Measurements from ENCODE around the gene KIF22. TPM values are rescaled to one million over a fixed set of nuclear protein-coding genes. Genes with fewer than 3 reads are reported as not detected.
A peak's percentile ranks its signal among the peaks of the same experiment; 100 is the strongest.

The KIF22 gene
- total RNA-seq, 1 experiment from 2014 or later = 155 TPM

DNA sequence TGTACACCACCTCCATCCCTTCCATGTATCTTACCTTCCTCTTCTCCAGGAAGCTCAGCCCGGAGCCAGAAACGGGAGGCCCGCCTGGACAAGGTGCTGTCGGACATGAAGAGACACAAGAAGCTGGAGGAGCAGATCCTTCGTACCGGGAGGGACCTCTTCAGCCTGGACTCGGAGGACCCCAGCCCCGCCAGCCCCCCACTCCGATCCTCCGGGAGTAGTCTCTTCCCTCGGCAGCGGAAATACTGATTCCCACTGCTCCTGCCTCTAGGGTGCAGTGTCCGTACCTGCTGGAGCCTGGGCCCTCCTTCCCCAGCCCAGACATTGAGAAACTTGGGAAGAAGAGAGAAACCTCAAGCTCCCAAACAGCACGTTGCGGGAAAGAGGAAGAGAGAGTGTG, 29.0 kb downstream of the KIF22 start:
- Histone ChIP-seq H3K9ac (ENCODE audit: low read length) (peak overlapping the region; percentile 67; the same call in 1 of the 2 replicates), H3K27ac (ENCODE audit: low read depth, low read length) (peak overlapping the region; percentile 98), H3K9me2 (ENCODE audit: insufficient read depth) (no peaks in the 10 kb centered on the region), H3K36me3 (ENCODE audit: control insufficient read depth in 1 of 2, insufficient read depth in 2 of 2, low read length in 2 of 2) (peaks cover 0 to 8% of the 10 kb centered on the region in 2 experiments; a peak in 2 of 4 replicates), H3K27me3 (ENCODE audit: insufficient read depth, low read length) (no peaks in the 10 kb centered on the region), H3K4me3 (replicated peaks in 1 of 2; ENCODE audit: low read depth in 1 of 2, low read length in 2 of 2) (peak overlapping the region; percentile 74 to 86), H2AFZ (ENCODE audit: low read depth, low read length, poor library complexity, severe bottlenecking) (no peak overlapping the region), H3K4me1 (ENCODE audit: control insufficient read depth in 1 of 2, insufficient read depth in 2 of 2, low read length in 2 of 2) (peaks cover 55 to 88% of the 10 kb centered on the region in 2 experiments), H4K20me1 (ENCODE audit: insufficient read depth) (no peaks in the 10 kb centered on the region; the same call in 1 of the 2 replicates), H3K4me2 (ENCODE audit: low read length) (peak overlapping the region; percentile 78), H3K79me2 (ENCODE audit: insufficient read depth, low read length) (peaks cover 75% of the 10 kb centered on the region), H3K9me3 (ENCODE audit: control insufficient read depth in 1 of 2, insufficient read depth in 1 of 2, low read depth in 1 of 2, low read length in 2 of 2) (no peaks in the 10 kb centered on the region)
- intact Hi-C loops (cut with micrococcal nuclease) = loop anchor here (5.0 kb wide), 1 partner anchor 43 kb away; the partner anchor contains the start of gene CDIPT
- no peak for TF ChIP-seq REST (IDR thresholded peaks at IDR 0.05; ENCODE audit: low read depth)
- peak in 2 of 3 experiments; percentile 53 to 59; a peak in 4 of 6 replicates for TF ChIP-seq CTCF (IDR thresholded peaks at IDR 0.05 in 2 of 3, conservative IDR thresholded peaks at IDR 0.05 in 1 of 3; ENCODE audit: borderline replicate concordance in 1 of 3, insufficient read depth in 1 of 3, low read depth in 2 of 3, low read length in 2 of 3)
- RAD21 ChIA-PET (ENCODE audit: low non-redundant PET in 1 of 2, low total read pairs in 2 of 2, uncharacterized antibody in 2 of 2, unreplicated experiment in 2 of 2) = interaction anchor here in 1 of 2 experiments (0.6 to 2.0 kb wide), 2 partner anchors 29 to 141 kb away, joined by 6 to 8 read pairs; no protein-coding TSS in a partner anchor
- BruUV-seq (replicated peaks) = no TSS peak
- CTCF ChIA-PET = interaction anchor here (0.8 to 3.3 kb wide), 7 partner anchors 11 to 202 kb away, joined by 3 to 28 read pairs (median 4); partner anchors contain the start of genes CDIPT, SEZ6L2 and TAOK2
- no peak for ATAC-seq
- POLR2A ChIA-PET = interaction anchor here (0.7 to 4.3 kb wide), 7 partner anchors 10 to 201 kb away, joined by 3 to 14 read pairs (median 4); partner anchors contain the start of genes CDIPT, KIF22 and MAZ
- no peak for DNase-seq (ENCODE audit: low read depth, low spot score)
